Inferior parietal cortex (tissue), 1 donor: ENCODE data around the gene XRRA1.
"Not testable (repeated sequence)": the region's sequence is repeated elsewhere in the genome, so short reads cannot be mapped to it uniquely, and the experiment has no call there.

ENCODE experiments used
- DNase-seq: peaks from one replicate; pipeline ENCODE4 v3.0.0-alpha.2; 2016; ENCODE audit errors: extremely low spot score

XRRA1 gene

GRCh38 chr11:74826901-74827300, 122.0 kb downstream of the XRRA1 start:
- no peak for DNase-seq

DNA sequence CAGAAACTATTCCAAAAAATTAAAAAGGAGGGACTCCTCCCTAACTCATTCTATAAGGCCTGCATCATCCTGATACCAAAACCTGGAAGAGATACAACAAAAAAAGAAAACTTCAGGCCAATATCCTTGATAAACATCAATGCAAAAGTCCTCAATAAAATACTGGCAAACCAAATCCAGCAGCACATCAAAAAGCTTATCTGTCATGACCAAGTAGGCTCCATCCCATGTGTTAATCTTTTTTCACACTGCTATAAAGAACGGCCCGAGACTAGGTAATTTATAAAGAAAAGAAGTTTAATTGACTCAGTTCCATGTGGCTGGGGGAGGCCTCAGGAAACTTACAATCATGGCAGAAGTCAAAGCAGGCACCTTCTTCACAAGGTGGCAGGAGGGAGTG, 123.3 kb downstream of the XRRA1 start:
- DNase-seq: not testable (repeated sequence)

GRCh38 chr11:74824285-74824982, 124.5 kb downstream of the XRRA1 start:
- DNase-seq: no peak

DNA sequence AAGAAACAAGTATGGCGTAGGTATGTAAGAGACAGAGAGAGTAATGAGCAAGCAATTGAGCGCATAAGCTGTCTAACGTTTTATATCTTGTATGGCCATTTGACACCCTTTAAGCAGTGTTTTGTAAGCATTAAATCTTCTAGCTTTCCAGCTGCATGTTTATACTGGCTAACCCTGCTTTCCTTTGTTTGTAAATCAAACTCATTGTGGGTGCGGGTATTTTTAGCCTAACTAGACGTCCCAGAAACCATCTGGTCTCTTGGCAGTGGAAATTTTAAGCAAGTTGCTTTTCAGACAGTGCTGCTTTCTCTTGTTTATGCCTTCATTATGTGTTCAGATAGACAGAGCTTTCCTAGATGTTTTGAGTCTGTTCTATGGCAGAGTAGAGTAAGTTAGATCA, 126.7 kb downstream of the XRRA1 start:
- peak; percentile 69 for DNase-seq

- no peak for DNase-seq
Observed at GRCh38 chr11:74820763-74821162, 128.1 kb downstream of the XRRA1 start.

GRCh38 chr11:74819400-74819799, 129.5 kb downstream of the XRRA1 start:
- DNase-seq: no peak

DNA sequence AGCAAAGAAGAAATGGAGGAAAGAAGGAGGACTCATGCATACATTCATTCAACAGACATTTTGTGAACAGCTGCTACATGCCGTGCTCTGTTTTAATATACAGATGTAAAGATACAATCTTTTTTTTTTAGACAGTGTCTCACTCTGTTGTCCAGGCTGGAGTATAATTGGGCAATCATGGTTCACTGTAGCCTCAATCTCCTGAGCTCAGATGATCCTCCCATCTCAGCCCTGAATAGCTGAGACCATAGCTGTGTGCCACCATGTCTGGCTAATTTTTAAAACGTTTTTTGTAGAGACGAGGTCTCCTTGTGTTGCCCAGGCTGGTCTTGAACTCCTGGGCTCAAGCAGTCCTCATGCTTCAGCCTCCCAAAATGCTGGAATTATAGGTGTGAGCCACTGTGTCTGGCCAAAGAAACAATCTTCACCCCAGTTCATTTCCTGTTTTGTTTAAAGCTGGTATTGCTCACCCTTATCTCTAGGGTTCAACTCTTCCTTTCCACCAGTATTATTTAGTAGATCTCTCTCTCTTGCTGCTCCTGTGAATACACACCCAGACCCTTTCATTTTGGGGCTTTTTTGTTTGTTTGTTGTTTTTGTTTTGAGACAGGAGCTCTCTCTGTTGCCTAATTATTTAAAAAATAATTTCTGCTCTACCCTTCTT, 130.5 kb downstream of the XRRA1 start:
- DNase-seq: no peak

DNA sequence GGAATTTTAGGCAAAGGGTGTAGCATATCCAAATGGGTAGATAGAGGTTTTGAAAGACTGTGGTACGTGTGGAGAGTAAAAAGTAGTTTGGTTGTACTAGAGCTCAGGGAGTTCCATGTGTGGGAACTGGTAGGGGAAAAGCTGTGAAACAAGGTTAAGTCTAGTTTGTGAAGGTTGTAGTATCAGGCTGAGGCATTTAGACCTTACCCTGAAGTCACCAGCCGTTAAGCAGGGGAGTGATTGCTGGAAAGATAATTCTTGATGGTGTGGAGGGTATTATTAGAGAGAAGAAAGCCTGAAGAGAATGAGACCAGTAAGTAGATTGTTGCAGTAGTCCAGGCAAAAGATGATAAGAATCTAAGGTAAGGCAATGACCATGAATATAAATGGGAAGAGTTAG, 132.2 kb downstream of the XRRA1 start:
- DNase-seq: no peak

GRCh38 chr11:74815966-74816365, 132.9 kb downstream of the XRRA1 start:
- DNase-seq: no peak

DNA sequence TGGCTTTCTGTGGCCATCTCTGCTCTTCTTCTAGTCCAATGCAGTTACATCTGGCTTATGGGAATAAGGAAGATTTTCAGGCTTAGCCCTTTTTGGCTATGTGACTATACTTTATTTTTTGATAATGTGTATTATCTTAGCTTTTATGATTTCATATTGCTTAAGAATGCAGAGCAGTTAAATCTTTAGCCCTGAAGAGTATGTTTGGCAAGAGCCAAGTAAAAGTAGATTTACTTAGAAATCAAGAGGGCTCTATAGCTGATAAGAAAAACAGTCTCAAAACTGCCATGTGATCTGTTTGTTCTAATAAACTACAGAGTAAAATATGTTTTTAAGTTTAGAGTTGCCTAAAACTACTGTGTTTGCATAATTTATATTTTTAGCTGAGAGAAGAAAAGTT, 139.1 kb downstream of the XRRA1 start:
- DNase-seq: no peak

GRCh38 chr11:74806267-74806666, 142.6 kb downstream of the XRRA1 start:
- DNase-seq: no peak

- DNase-seq: no peak
Observed at GRCh38 chr11:74791333-74792100, 157.4 kb downstream of the XRRA1 start.
